ENCODE results near the gene SLC23A3. TPM values are rescaled to one million over a fixed set of nuclear protein-coding genes. Genes with fewer than 3 reads are reported as not detected.

The SLC23A3 gene
- total and polyA plus RNA-seq, 4 donors, result 0.23 to 2.4 (median 0.66) TPM

DNA sequence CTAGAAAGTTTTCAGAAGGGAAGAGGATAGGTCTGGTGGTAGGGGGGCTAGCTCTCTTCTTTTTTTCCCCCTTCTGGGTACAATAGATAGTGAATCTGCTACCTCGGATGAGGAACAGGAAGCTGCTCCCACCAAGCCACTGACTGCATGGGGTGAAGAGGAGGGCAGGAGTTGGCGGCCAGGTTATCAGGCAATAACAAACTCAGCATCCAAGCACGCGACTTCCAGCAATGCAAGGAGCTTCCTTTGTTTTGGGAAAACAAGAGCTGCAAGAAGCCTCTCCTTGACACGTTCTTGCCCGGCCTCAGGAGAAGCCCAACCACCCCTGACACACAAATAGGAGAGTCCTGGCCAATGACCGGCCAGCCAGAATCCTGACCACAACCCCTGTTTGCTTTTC lies 41.4 kb downstream of the SLC23A3 start:
- Histone ChIP-seq H3K36me3 (ENCODE audit: control insufficient read depth in 4 of 4, insufficient read depth in 3 of 4, low read depth in 1 of 4, low read length in 3 of 4) (no peaks in the 10 kb centered on the region), H3K27me3 (ENCODE audit: control insufficient read depth in 4 of 4, insufficient read depth in 4 of 4, low read length in 3 of 4) (no peaks in the 10 kb centered on the region), H3K9me3 (ENCODE audit: control insufficient read depth in 4 of 4, low read length in 3 of 4) (no peaks in the 10 kb centered on the region), H3K4me1 (ENCODE audit: control insufficient read depth in 4 of 4, insufficient read depth in 4 of 4, low read length in 3 of 4) (peaks cover 21 to 56% (median 45%) of the 10 kb centered on the region in 4 donors), H3K4me3 (ENCODE audit: low read depth in 1 of 3, low read length in 3 of 3) (no peak overlapping the region), H3K9ac (ENCODE audit: low read depth in 1 of 2, low read length in 2 of 2) (no peak overlapping the region), H3K27ac (ENCODE audit: low read depth in 1 of 2, low read length in 2 of 2) (no peak overlapping the region)
- DNase-seq (ENCODE audit: low spot score), result no peak
- TF ChIP-seq, protein P1, sequence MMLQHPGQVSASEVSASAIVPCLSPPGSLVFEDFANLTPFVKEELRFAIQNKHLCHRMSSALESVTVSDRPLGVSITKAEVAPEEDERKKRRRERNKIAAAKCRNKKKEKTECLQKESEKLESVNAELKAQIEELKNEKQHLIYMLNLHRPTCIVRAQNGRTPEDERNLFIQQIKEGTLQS (IDR thresholded peaks at IDR 0.05), result no peak
- no peak for TF ChIP-seq NR2F2 (IDR thresholded peaks at IDR 0.05)
- TF ChIP-seq RXRA (IDR thresholded peaks at IDR 0.05), result peak; percentile 15 to 28
- WGBS, result 78% methylated on average over 7 of the region's 7 CpGs

- Histone ChIP-seq H3K27ac (ENCODE audit: low read depth in 1 of 2, low read length in 2 of 2) (peak overlapping the region in 1 of 2 donors; percentile 44), H3K36me3 (ENCODE audit: control insufficient read depth in 4 of 4, insufficient read depth in 3 of 4, low read depth in 1 of 4, low read length in 3 of 4) (no peaks in the 10 kb centered on the region), H3K9me3 (ENCODE audit: control insufficient read depth in 4 of 4, low read length in 3 of 4) (no peaks in the 10 kb centered on the region), H3K4me3 (ENCODE audit: low read depth in 1 of 3, low read length in 3 of 3) (no peak overlapping the region), H3K9ac (ENCODE audit: low read depth in 1 of 2, low read length in 2 of 2) (no peak overlapping the region), H3K27me3 (ENCODE audit: control insufficient read depth in 4 of 4, insufficient read depth in 4 of 4, low read length in 3 of 4) (no peaks in the 10 kb centered on the region), H3K4me1 (ENCODE audit: control insufficient read depth in 4 of 4, insufficient read depth in 4 of 4, low read length in 3 of 4) (peaks cover 22 to 66% (median 52%) of the 10 kb centered on the region in 4 donors)
- no peak for TF ChIP-seq NR2F2 (IDR thresholded peaks at IDR 0.05)
- TF ChIP-seq HNF4A (conservative IDR thresholded peaks at IDR 0.05), result peak in 1 of 2 donors; percentile 7
- DNase-seq (ENCODE audit: low spot score), result no peak
- 64% methylated on average over 2 of the region's 2 CpGs for WGBS
Measured at GRCh38 chr2:219127037-219127635, 42.7 kb downstream of the SLC23A3 start.

- Histone ChIP-seq H3K36me3 (ENCODE audit: control insufficient read depth in 4 of 4, insufficient read depth in 3 of 4, low read depth in 1 of 4, low read length in 3 of 4) (no peaks in the 10 kb centered on the region), H3K27ac (ENCODE audit: low read depth in 1 of 2, low read length in 2 of 2) (peak overlapping the region in 1 of 2 donors; percentile 81), H3K4me3 (ENCODE audit: low read depth in 1 of 3, low read length in 3 of 3) (no peak overlapping the region), H3K27me3 (ENCODE audit: control insufficient read depth in 4 of 4, insufficient read depth in 4 of 4, low read length in 3 of 4) (no peaks in the 10 kb centered on the region), H3K9ac (ENCODE audit: low read depth in 1 of 2, low read length in 2 of 2) (no peak overlapping the region), H3K9me3 (ENCODE audit: control insufficient read depth in 4 of 4, low read length in 3 of 4) (no peaks in the 10 kb centered on the region), H3K4me1 (ENCODE audit: control insufficient read depth in 4 of 4, insufficient read depth in 4 of 4, low read length in 3 of 4) (peaks cover 19 to 61% (median 51%) of the 10 kb centered on the region in 4 donors)
- TF ChIP-seq, protein P1 (IDR thresholded peaks at IDR 0.05), result no peak
- TF ChIP-seq NR2F2 (IDR thresholded peaks at IDR 0.05) (no peak), HNF4G (IDR thresholded peaks at IDR 0.05) (no peak), EGR1 (IDR thresholded peaks at IDR 0.05; ENCODE audit: low read depth in 2 of 2) (no peak), YY1 (IDR thresholded peaks at IDR 0.05) (no peak), RAD21 (IDR thresholded peaks at IDR 0.05) (no peak), FOXA1 (IDR thresholded peaks at IDR 0.05) (no peak), HNF4A (conservative IDR thresholded peaks at IDR 0.05) (peak; percentile 34 to 35), GABPA (IDR thresholded peaks at IDR 0.05 in 1 of 2, conservative IDR thresholded peaks at IDR 0.05 in 1 of 2) (peak in 1 of 2 donors; percentile 9), TAF1 (conservative IDR thresholded peaks at IDR 0.05) (no peak), SP1 (IDR thresholded peaks at IDR 0.05) (peak; percentile 47), JUND (IDR thresholded peaks at IDR 0.05) (no peak), RXRA (IDR thresholded peaks at IDR 0.05) (peak in 1 of 2 donors; percentile 29), ZBTB33 (IDR thresholded peaks at IDR 0.05) (no peak), FOXA2 (IDR thresholded peaks at IDR 0.05) (peak; percentile 19)
- TF ChIP-seq, protein P2, sequence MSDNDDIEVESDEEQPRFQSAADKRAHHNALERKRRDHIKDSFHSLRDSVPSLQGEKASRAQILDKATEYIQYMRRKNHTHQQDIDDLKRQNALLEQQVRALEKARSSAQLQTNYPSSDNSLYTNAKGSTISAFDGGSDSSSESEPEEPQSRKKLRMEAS (IDR thresholded peaks at IDR 0.05), result no peak
- TF ChIP-seq, protein P3, sequence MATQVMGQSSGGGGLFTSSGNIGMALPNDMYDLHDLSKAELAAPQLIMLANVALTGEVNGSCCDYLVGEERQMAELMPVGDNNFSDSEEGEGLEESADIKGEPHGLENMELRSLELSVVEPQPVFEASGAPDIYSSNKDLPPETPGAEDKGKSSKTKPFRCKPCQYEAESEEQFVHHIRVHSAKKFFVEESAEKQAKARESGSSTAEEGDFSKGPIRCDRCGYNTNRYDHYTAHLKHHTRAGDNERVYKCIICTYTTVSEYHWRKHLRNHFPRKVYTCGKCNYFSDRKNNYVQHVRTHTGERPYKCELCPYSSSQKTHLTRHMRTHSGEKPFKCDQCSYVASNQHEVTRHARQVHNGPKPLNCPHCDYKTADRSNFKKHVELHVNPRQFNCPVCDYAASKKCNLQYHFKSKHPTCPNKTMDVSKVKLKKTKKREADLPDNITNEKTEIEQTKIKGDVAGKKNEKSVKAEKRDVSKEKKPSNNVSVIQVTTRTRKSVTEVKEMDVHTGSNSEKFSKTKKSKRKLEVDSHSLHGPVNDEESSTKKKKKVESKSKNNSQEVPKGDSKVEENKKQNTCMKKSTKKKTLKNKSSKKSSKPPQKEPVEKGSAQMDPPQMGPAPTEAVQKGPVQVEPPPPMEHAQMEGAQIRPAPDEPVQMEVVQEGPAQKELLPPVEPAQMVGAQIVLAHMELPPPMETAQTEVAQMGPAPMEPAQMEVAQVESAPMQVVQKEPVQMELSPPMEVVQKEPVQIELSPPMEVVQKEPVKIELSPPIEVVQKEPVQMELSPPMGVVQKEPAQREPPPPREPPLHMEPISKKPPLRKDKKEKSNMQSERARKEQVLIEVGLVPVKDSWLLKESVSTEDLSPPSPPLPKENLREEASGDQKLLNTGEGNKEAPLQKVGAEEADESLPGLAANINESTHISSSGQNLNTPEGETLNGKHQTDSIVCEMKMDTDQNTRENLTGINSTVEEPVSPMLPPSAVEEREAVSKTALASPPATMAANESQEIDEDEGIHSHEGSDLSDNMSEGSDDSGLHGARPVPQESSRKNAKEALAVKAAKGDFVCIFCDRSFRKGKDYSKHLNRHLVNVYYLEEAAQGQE (IDR thresholded peaks at IDR 0.05), result no peak
- TF ChIP-seq, protein P4, sequence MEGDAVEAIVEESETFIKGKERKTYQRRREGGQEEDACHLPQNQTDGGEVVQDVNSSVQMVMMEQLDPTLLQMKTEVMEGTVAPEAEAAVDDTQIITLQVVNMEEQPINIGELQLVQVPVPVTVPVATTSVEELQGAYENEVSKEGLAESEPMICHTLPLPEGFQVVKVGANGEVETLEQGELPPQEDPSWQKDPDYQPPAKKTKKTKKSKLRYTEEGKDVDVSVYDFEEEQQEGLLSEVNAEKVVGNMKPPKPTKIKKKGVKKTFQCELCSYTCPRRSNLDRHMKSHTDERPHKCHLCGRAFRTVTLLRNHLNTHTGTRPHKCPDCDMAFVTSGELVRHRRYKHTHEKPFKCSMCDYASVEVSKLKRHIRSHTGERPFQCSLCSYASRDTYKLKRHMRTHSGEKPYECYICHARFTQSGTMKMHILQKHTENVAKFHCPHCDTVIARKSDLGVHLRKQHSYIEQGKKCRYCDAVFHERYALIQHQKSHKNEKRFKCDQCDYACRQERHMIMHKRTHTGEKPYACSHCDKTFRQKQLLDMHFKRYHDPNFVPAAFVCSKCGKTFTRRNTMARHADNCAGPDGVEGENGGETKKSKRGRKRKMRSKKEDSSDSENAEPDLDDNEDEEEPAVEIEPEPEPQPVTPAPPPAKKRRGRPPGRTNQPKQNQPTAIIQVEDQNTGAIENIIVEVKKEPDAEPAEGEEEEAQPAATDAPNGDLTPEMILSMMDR (IDR thresholded peaks at IDR 0.05; ENCODE audit: low read depth, low read length, missing input control), result no peak
- DNase-seq (ENCODE audit: low spot score), result no peak
- 28% methylated on average over 3 of the region's 3 CpGs for WGBS
Measured at GRCh38 chr2:219126555-219126954, 43.3 kb downstream of the SLC23A3 start.
